Panc1 (cell line): Measurements from ENCODE around the gene FBXO15. TPM values are rescaled to one million over a fixed set of nuclear protein-coding genes. Genes with fewer than 3 reads are reported as not detected.

Experiments used
- ATAC-seq: fragments of 200-7000 bp; cut with Tn5 transposase; 2 replicates; pipeline ENCODE4 v1.9.1; 2020; ENCODE audit warnings: mild to moderate bottlenecking, moderate library complexity
- BruUV-seq: library from RNA; stranded (reverse); fragments of 400-500 nt; replicated peaks from 2 replicates; lab custom pipeline; 2021; lab: Mats Ljungman, UMichigan
- CTCF ChIA-PET: fragments of 300-600 bp; sonication (Branson Sonifier 250); formaldehyde crosslinking; loops from one replicate; lab custom pipeline; 2022; ENCODE audit warnings: antibody characterized with exemption; lab: Charles Lee
- POLR2A ChIA-PET: fragments of 300-600 bp; sonication (Branson Sonifier 250); formaldehyde crosslinking; loops from one replicate; lab custom pipeline; 2022; ENCODE audit warnings: antibody characterized with exemption; lab: Charles Lee
- DNase-seq: peaks from one replicate; pipeline ENCODE4 v3.0.0-alpha.2; 2010; ENCODE audit warnings: low read depth, low spot score
- H3K27ac ChIP-seq: 2 replicates; pipeline ENCODE4 v1.5.1; 2011; ENCODE audit warnings: mild to moderate bottlenecking, low read length, inconsistent platforms
- H3K27me3 ChIP-seq: fragments of 200-500 bp; sonication (Bioruptor generic); 2 replicates; pipeline ENCODE4 v1.6.0; 2014; ENCODE audit warnings: low read length, inconsistent platforms; ENCODE audit not compliant: control insufficient read depth, insufficient read depth
- H3K36me3 ChIP-seq: fragments of 200-500 bp; sonication (Bioruptor generic); 2 replicates; pipeline ENCODE4 v1.5.1; 2014; ENCODE audit warnings: inconsistent platforms, mild to moderate bottlenecking, low read length, moderate library complexity; ENCODE audit not compliant: control insufficient read depth, insufficient read depth
- H3K4me1 ChIP-seq: 2 replicates; pipeline ENCODE4 v1.5.1; 2011; ENCODE audit warnings: inconsistent platforms, mild to moderate bottlenecking, low read length, moderate library complexity; ENCODE audit not compliant: control insufficient read depth, insufficient read depth
- H3K4me3 ChIP-seq, 2 experiments: 2 replicates each; pipeline ENCODE4 v1.5.1; 2011 to 2012; ENCODE audit warnings: low read depth in 2 of 2, low read length in 2 of 2, mild to moderate bottlenecking in 2 of 2, inconsistent platforms in 1 of 2, moderate library complexity in 1 of 2
- H3K9me3 ChIP-seq: fragments of 200-500 bp; sonication (Bioruptor generic); 2 replicates; pipeline ENCODE4 v1.5.1; 2014; ENCODE audit warnings: low read depth, mild to moderate bottlenecking, inconsistent platforms, low read length, moderate library complexity; ENCODE audit not compliant: control insufficient read depth, insufficient read depth
- POLR2AphosphoS5 ChIP-seq: IDR thresholded peaks from 2 replicates; pipeline ENCODE4 v1.6.1; 2012; ENCODE audit warnings: mild to moderate bottlenecking, low read depth, low read length, moderate library complexity
- SIN3A ChIP-seq: IDR thresholded peaks from 2 replicates; pipeline ENCODE4 v1.6.1; 2012; ENCODE audit warnings: low read depth, mild to moderate bottlenecking, low read length, moderate library complexity, borderline replicate concordance; ENCODE audit not compliant: insufficient read depth
- TCF7L2 ChIP-seq: IDR thresholded peaks from 2 replicates; pipeline ENCODE4 v1.6.1; 2011; ENCODE audit warnings: mild to moderate bottlenecking, low read depth, low read length, inconsistent platforms
- in situ Hi-C: cut with HindIII; loops from 2 replicates; pipeline ENCODE4 v1.10.0; 2016; ENCODE audit warnings: low sequenced_read_pairs, low pct_unique_long_range_greater_than_20kb
- intact Hi-C: fragments of 100-400 bp; cut with micrococcal nuclease; formaldehyde crosslinking; loops from one replicate; pipeline ENCODE4 v1.10.0; 2022; ENCODE audit not compliant: unreplicated experiment
- total RNA-seq: library from RNA; stranded (reverse); gene quantifications from one replicate; pipeline ENCODE4 v1.2.1, GENCODE V29; 2021; ENCODE audit not compliant: unreplicated experiment
- TF ChIP-seq, protein P1 (sequence below): fragments of 450-650 bp; IDR thresholded peaks from 2 replicates; pipeline ENCODE4 v1.5.1; 2017; ENCODE audit warnings: mild to moderate bottlenecking
- TF ChIP-seq, protein P2 (sequence below), 2 experiments: IDR thresholded peaks; 2 replicates each; pipeline ENCODE4 v1.6.1; 2011 to 2012; ENCODE audit warnings: low read depth in 2 of 2, control low read depth in 1 of 2, low read length in 1 of 2, mild to moderate bottlenecking in 1 of 2, moderate library complexity in 1 of 2; ENCODE audit not compliant: insufficient read depth in 1 of 2

FBXO15 gene
- total RNA-seq, 1 experiment from 2014 or later, result 1.9 TPM

- Histone ChIP-seq H3K4me1 (peaks cover 13% of the 10 kb centered on the region), H3K27me3 (no peaks in the 10 kb centered on the region), H3K4me3 (no peak overlapping the region), H3K36me3 (peaks cover 35% of the 10 kb centered on the region), H3K9me3 (no peaks in the 10 kb centered on the region), H3K27ac (no peak overlapping the region)
- intact Hi-C loops, result no loop called here
- ChIA-PET CTCF (no interaction called here), POLR2A (no interaction called here)
- TF ChIP-seq TCF7L2 (no peak), POLR2AphosphoS5 (no peak), SIN3A (no peak)
- TF ChIP-seq, protein P1, sequence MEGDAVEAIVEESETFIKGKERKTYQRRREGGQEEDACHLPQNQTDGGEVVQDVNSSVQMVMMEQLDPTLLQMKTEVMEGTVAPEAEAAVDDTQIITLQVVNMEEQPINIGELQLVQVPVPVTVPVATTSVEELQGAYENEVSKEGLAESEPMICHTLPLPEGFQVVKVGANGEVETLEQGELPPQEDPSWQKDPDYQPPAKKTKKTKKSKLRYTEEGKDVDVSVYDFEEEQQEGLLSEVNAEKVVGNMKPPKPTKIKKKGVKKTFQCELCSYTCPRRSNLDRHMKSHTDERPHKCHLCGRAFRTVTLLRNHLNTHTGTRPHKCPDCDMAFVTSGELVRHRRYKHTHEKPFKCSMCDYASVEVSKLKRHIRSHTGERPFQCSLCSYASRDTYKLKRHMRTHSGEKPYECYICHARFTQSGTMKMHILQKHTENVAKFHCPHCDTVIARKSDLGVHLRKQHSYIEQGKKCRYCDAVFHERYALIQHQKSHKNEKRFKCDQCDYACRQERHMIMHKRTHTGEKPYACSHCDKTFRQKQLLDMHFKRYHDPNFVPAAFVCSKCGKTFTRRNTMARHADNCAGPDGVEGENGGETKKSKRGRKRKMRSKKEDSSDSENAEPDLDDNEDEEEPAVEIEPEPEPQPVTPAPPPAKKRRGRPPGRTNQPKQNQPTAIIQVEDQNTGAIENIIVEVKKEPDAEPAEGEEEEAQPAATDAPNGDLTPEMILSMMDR, result no peak
- TF ChIP-seq, protein P2, sequence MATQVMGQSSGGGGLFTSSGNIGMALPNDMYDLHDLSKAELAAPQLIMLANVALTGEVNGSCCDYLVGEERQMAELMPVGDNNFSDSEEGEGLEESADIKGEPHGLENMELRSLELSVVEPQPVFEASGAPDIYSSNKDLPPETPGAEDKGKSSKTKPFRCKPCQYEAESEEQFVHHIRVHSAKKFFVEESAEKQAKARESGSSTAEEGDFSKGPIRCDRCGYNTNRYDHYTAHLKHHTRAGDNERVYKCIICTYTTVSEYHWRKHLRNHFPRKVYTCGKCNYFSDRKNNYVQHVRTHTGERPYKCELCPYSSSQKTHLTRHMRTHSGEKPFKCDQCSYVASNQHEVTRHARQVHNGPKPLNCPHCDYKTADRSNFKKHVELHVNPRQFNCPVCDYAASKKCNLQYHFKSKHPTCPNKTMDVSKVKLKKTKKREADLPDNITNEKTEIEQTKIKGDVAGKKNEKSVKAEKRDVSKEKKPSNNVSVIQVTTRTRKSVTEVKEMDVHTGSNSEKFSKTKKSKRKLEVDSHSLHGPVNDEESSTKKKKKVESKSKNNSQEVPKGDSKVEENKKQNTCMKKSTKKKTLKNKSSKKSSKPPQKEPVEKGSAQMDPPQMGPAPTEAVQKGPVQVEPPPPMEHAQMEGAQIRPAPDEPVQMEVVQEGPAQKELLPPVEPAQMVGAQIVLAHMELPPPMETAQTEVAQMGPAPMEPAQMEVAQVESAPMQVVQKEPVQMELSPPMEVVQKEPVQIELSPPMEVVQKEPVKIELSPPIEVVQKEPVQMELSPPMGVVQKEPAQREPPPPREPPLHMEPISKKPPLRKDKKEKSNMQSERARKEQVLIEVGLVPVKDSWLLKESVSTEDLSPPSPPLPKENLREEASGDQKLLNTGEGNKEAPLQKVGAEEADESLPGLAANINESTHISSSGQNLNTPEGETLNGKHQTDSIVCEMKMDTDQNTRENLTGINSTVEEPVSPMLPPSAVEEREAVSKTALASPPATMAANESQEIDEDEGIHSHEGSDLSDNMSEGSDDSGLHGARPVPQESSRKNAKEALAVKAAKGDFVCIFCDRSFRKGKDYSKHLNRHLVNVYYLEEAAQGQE (IDR thresholded peaks at IDR 0.05; ENCODE audit: insufficient read depth in 1 of 2, low read depth in 2 of 2, low read length in 1 of 2), result no peak
- ATAC-seq (no peak), DNase-seq (no peak)
- in situ Hi-C loops, result no loop called here
- no TSS peak for BruUV-seq
These were observed 6.2 kb upstream of the FBXO15 start for GRCh38 chr18:74153793-74154192.

- Histone ChIP-seq H3K4me1 (peaks cover 13% of the 10 kb centered on the region), H3K36me3 (peaks cover 31% of the 10 kb centered on the region), H3K27me3 (no peaks in the 10 kb centered on the region), H3K27ac (no peak overlapping the region), H3K9me3 (no peaks in the 10 kb centered on the region), H3K4me3 (no peak overlapping the region)
- TF ChIP-seq, protein P1, result no peak
- TF ChIP-seq POLR2AphosphoS5, result no peak
- TF ChIP-seq, protein P2 (IDR thresholded peaks at IDR 0.05; ENCODE audit: insufficient read depth in 1 of 2, low read depth in 2 of 2, low read length in 1 of 2), result no peak
- no peak for TF ChIP-seq TCF7L2
- TF ChIP-seq SIN3A, result no peak
- POLR2A ChIA-PET, result no interaction called here
- CTCF ChIA-PET, result no interaction called here
- intact Hi-C loops (no loop called here), in situ Hi-C loops (no loop called here)
- TSS peak; percentile 2 for BruUV-seq
- DNase-seq, result no peak
- ATAC-seq, result no peak
These were observed 5.7 kb upstream of the FBXO15 start for GRCh38 chr18:74153377-74153776.
